Vagina (tissue), 2 donors: Measurements from ENCODE around the gene CD79A.

Source experiments
- CTCF ChIP-seq, 3 experiments: fragments of 450-650 bp in 2 of 3; fragments of 200-600 bp in 1 of 3; sonication (generic) in 1 of 3; IDR thresholded peaks; one replicate each; pipeline ENCODE4 v1.5.1; 2017 to 2019; ENCODE audit warnings: antibody characterized with exemption in 3 of 3, mild to moderate bottlenecking in 2 of 3, moderate library complexity in 2 of 3
- POLR2A ChIP-seq, 2 donors: fragments of 450-650 bp; IDR thresholded peaks; one replicate each; pipeline ENCODE4 v1.6.1; 2017; ENCODE audit warnings: antibody characterized with exemption in 2 of 2, mild to moderate bottlenecking in 2 of 2, moderate library complexity in 2 of 2
- POLR2AphosphoS5 ChIP-seq, 2 donors: sonication (generic); formaldehyde crosslinking; IDR thresholded peaks; one replicate each; pipeline ENCODE4 v1.9.0; 2017; ENCODE audit warnings: antibody characterized with exemption in 2 of 2, mild to moderate bottlenecking in 2 of 2, low read depth in 1 of 2; ENCODE audit not compliant: insufficient read depth in 1 of 2

- no peak for TF ChIP-seq CTCF (IDR thresholded peaks at IDR 0.05)
- TF ChIP-seq POLR2A (IDR thresholded peaks at IDR 0.05) = no peak
- TF ChIP-seq POLR2AphosphoS5 (IDR thresholded peaks at IDR 0.05; ENCODE audit: insufficient read depth in 1 of 2, low read depth in 1 of 2) = no peak
Measured at GRCh38 chr19:41851456-41851855, 25.6 kb upstream of the CD79A start.
